Umbilical cord (tissue), 2 donors: Measurements from ENCODE around the gene UVSSA. TPM values are rescaled to one million over a fixed set of nuclear protein-coding genes. Genes with fewer than 3 reads are reported as not detected.
"Not testable (repeated sequence)": the region's sequence is repeated elsewhere in the genome, so short reads cannot be mapped to it uniquely, and the experiment has no call there.

ENCODE experiments used
- DNase-seq: peaks from one replicate; pipeline ENCODE4 v3.0.0-alpha.2; 2015; ENCODE audit warnings: low spot score
- total RNA-seq: library from RNA; depleted of rRNA; stranded (reverse); fragments of >200 nt; gene quantifications from one replicate; pipeline ENCODE4 v1.2.3, GENCODE V29; 2014; ENCODE audit warnings: low replicate concordance; ENCODE audit not compliant: insufficient read depth

The UVSSA gene
- total RNA-seq, 1 donor from 2014 or later: 7.5 TPM

- not testable (repeated sequence) for DNase-seq
These were observed 48.4 kb downstream of the UVSSA start for GRCh38 chr4:1395389-1395820.

- DNase-seq: no peak
These were observed 49.2 kb downstream of the UVSSA start for GRCh38 chr4:1395941-1396805.

GRCh38 chr4:1396806-1397455 is 49.9 kb downstream of the UVSSA start:
- DNase-seq: no peak

GRCh38 chr4:1398681-1399507 is 51.9 kb downstream of the UVSSA start:
- no peak for DNase-seq

GRCh38 chr4:1399508-1400190 is 52.6 kb downstream of the UVSSA start:
- DNase-seq: no peak

- no peak for DNase-seq
These were observed 53.3 kb downstream of the UVSSA start for GRCh38 chr4:1400191-1400805.

- DNase-seq: no peak
These were observed 53.9 kb downstream of the UVSSA start for GRCh38 chr4:1400831-1401408.

GRCh38 chr4:1401409-1402020 is 54.5 kb downstream of the UVSSA start:
- DNase-seq: no peak

- no peak for DNase-seq
These were observed 55.1 kb downstream of the UVSSA start for GRCh38 chr4:1402021-1402515.

GRCh38 chr4:1402516-1403091 is 55.6 kb downstream of the UVSSA start:
- no peak for DNase-seq

- DNase-seq: no peak
These were observed 56.2 kb downstream of the UVSSA start for GRCh38 chr4:1403177-1403583.

GRCh38 chr4:1403591-1404572 is 56.9 kb downstream of the UVSSA start:
- no peak for DNase-seq

- DNase-seq: no peak
These were observed 57.7 kb downstream of the UVSSA start for GRCh38 chr4:1404573-1405253.

- no peak for DNase-seq
These were observed 58.2 kb downstream of the UVSSA start for GRCh38 chr4:1405254-1405635.

GRCh38 chr4:1405636-1406393 is 58.8 kb downstream of the UVSSA start:
- DNase-seq: no peak

GRCh38 chr4:1406394-1406980 is 59.5 kb downstream of the UVSSA start, which contains the start of gene NKX1-1:
Gene NKX1-1 (minus strand): TSS chr4:1406442. CDS start chr4:1406442, 0 bp downstream.
- no peak for DNase-seq
